ENCODE data around the gene EFCAB11. TPM values are rescaled to one million over a fixed set of nuclear protein-coding genes. Genes with fewer than 3 reads are reported as not detected.
A peak's percentile ranks its signal among the peaks of the same experiment; 100 is the strongest.

Gene EFCAB11
- total and polyA plus RNA-seq, 2 donors (not counting 3 experiments of a cell fraction or from before 2014, with no cell fraction given), result 2.8 to 6.3 TPM

GRCh38 chr14:89900802-89901201 lies 53.7 kb downstream of the EFCAB11 start:
- H3K9ac ChIP-seq (replicated peaks; ENCODE audit: extremely low read depth, insufficient read depth, low read length), result no peak overlapping the region
- dilution Hi-C loops (cut with MboI; ENCODE audit: extremely low pct_ligation_motif_present, low sequenced_read_pairs), result no loop called here
- intact Hi-C loops (cut with micrococcal nuclease), result loop anchor here (1.0 kb wide), 2 partner anchors 724 to 861 kb away; no protein-coding TSS in a partner anchor
- no TSS peak for BruUV-seq (replicated peaks)
- FAIRE-seq, result no peak
- H3K4me3 ChIP-seq (replicated peaks in 1 of 3; ENCODE audit: insufficient read depth in 1 of 3, low read depth in 1 of 3, low read length in 3 of 3), result no peak overlapping the region
- TF ChIP-seq POLR2AphosphoS5 (IDR thresholded peaks at IDR 0.05; ENCODE audit: insufficient read depth, low read depth, low read length) (no peak), FOS (IDR thresholded peaks at IDR 0.05; ENCODE audit: borderline replicate concordance, insufficient read depth, low read length) (no peak), MAX (IDR thresholded peaks at IDR 0.05; ENCODE audit: insufficient read depth, insufficient read length) (no peak), MYC (IDR thresholded peaks at IDR 0.05; ENCODE audit: low read depth, low read length) (no peak), CTCF (IDR thresholded peaks at IDR 0.05; ENCODE audit: extremely low read depth in 1 of 2, insufficient read depth in 1 of 2, low read depth in 1 of 2, low read length in 2 of 2) (no peak), EZH2 (IDR thresholded peaks at IDR 0.05; ENCODE audit: borderline replicate concordance, low read depth, low read length, severe bottlenecking) (no peak), POLR2A (IDR thresholded peaks at IDR 0.05; ENCODE audit: low read depth, low read length) (no peak), JUN (IDR thresholded peaks at IDR 0.05; ENCODE audit: borderline replicate concordance, insufficient read depth, insufficient read length, low read depth) (no peak), GATA2 (IDR thresholded peaks at IDR 0.05; ENCODE audit: insufficient read depth, insufficient read length, low read depth, low read length) (no peak)
- DNase-seq (ENCODE audit: low read depth, low spot score), result peak; percentile 5
- no peaks in the 10 kb centered on the region for H3K9me1 ChIP-seq (replicated peaks; ENCODE audit: control insufficient read depth, extremely low read depth, insufficient read depth, low read length)
- ChIA-PET CTCF (interaction anchor here (1.5 to 2.2 kb wide), 3 partner anchors 10 to 874 kb away, joined by 7 to 22 read pairs (median 10); no protein-coding TSS in a partner anchor), POLR2A (no interaction called here)
- no peaks in the 10 kb centered on the region for H3K27me3 ChIP-seq (ENCODE audit: control insufficient read depth in 2 of 2, insufficient read depth in 2 of 2, low read length in 2 of 2)
- H3K36me3 ChIP-seq (ENCODE audit: control insufficient read depth in 2 of 2, extremely low read depth in 1 of 2, insufficient read depth in 2 of 2, low read length in 2 of 2), result no peaks in the 10 kb centered on the region
- no peak overlapping the region for H3K4me2 ChIP-seq (ENCODE audit: insufficient read depth, low read length)
- H4K20me1 ChIP-seq (replicated peaks; ENCODE audit: control insufficient read depth, extremely low read depth, insufficient read depth, low read length), result no peaks in the 10 kb centered on the region
- H3K27ac ChIP-seq (ENCODE audit: insufficient read depth, low read depth, low read length), result no peak overlapping the region
- H2AFZ ChIP-seq (ENCODE audit: low read depth, low read length), result no peak overlapping the region
- H3K9me3 ChIP-seq (replicated peaks; ENCODE audit: control insufficient read depth, insufficient read depth, low read length), result no peaks in the 10 kb centered on the region
- no peaks in the 10 kb centered on the region for H3K4me1 ChIP-seq (ENCODE audit: control insufficient read depth, extremely low read depth, insufficient read depth, low read length)
- no peaks in the 10 kb centered on the region for H3K79me2 ChIP-seq (ENCODE audit: control insufficient read depth, insufficient read depth, low read length)

Data from endothelial cell of umbilical vein (primary cell).